Mammary epithelial cell (primary cell): ENCODE data around the gene AP2B1.

Experiments
- CTCF ChIP-seq, 2 donors: IDR thresholded peaks in 1 of 2; conservative IDR thresholded peaks in 1 of 2; 2 replicates each; pipeline ENCODE4 v1.5.1; 2011 to 2012; ENCODE audit warnings: inconsistent platforms in 2 of 2, low read length in 2 of 2, mild to moderate bottlenecking in 2 of 2, control low read depth in 1 of 2, low read depth in 1 of 2; ENCODE audit not compliant: insufficient read depth in 1 of 2; ENCODE audit errors: extremely low read depth in 1 of 2
- EZH2 ChIP-seq: IDR thresholded peaks from 2 replicates; pipeline ENCODE4 v1.6.1; 2012; ENCODE audit warnings: low read length, inconsistent platforms, borderline replicate concordance

- no peak for TF ChIP-seq CTCF (conservative IDR thresholded peaks at IDR 0.05 in 1 of 2, IDR thresholded peaks at IDR 0.05 in 1 of 2; ENCODE audit: extremely low read depth in 1 of 2, insufficient read depth in 1 of 2, low read depth in 1 of 2, low read length in 2 of 2)
- TF ChIP-seq EZH2 = no peak
Measured at GRCh38 chr17:35730400-35731005, 143.4 kb downstream of the AP2B1 start.
